Tibial nerve (tissue), 4 donors: ENCODE results near the gene SRY.

ENCODE experiments used
- EP300 ChIP-seq, 2 donors: sonication (generic); formaldehyde crosslinking; IDR thresholded peaks; one replicate each; pipeline ENCODE4 v1.6.1; 2017; ENCODE audit warnings: antibody characterized with exemption in 2 of 2, mild to moderate bottlenecking in 1 of 2
- POLR2A ChIP-seq, 2 donors: fragments of 450-650 bp; IDR thresholded peaks; one replicate each; pipeline ENCODE4 v1.6.1; 2017; ENCODE audit warnings: antibody characterized with exemption in 2 of 2, mild to moderate bottlenecking in 2 of 2, moderate library complexity in 2 of 2
- TF ChIP-seq, protein P1 (sequence below), 5 experiments: fragments of 200-600 bp in 3 of 5; fragments of 450-650 bp in 2 of 5; sonication (generic) in 3 of 5; IDR thresholded peaks; one replicate each; pipeline ENCODE4 v1.5.1; 2016 to 2019; ENCODE audit warnings: antibody characterized with exemption in 5 of 5, mild to moderate bottlenecking in 3 of 5, moderate library complexity in 2 of 5

DNA sequence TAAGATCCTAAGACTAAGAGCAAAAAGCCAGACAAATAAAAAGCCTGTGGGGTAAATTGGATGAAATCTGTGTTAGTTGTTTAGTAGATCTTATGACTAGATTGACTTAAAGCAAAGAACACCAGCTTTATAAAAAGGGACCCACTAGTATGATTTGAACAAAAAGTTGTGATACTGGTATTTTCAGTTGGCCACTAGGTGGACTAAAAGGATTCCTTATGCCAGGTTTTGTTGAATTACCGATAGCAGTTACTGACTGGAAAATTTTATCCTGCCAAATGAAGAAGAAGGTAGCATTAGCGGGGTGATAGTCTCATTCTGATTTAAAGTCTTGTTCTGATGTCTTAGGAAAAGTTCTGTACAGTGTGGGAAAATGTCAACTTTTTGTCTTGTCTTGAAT, 12.8 kb upstream of the SRY start:
- TF ChIP-seq EP300 (IDR thresholded peaks at IDR 0.05) = no peak
- TF ChIP-seq, protein P1, sequence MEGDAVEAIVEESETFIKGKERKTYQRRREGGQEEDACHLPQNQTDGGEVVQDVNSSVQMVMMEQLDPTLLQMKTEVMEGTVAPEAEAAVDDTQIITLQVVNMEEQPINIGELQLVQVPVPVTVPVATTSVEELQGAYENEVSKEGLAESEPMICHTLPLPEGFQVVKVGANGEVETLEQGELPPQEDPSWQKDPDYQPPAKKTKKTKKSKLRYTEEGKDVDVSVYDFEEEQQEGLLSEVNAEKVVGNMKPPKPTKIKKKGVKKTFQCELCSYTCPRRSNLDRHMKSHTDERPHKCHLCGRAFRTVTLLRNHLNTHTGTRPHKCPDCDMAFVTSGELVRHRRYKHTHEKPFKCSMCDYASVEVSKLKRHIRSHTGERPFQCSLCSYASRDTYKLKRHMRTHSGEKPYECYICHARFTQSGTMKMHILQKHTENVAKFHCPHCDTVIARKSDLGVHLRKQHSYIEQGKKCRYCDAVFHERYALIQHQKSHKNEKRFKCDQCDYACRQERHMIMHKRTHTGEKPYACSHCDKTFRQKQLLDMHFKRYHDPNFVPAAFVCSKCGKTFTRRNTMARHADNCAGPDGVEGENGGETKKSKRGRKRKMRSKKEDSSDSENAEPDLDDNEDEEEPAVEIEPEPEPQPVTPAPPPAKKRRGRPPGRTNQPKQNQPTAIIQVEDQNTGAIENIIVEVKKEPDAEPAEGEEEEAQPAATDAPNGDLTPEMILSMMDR (IDR thresholded peaks at IDR 0.05) = no peak
- no peak for TF ChIP-seq POLR2A (IDR thresholded peaks at IDR 0.05)
